Spleen (tissue), 11 donors: ENCODE measurements around the gene TMPO. TPM values are rescaled to one million over a fixed set of nuclear protein-coding genes. Genes with fewer than 3 reads are reported as not detected.

ENCODE experiments used
- DNase-seq: peaks from one replicate; pipeline ENCODE4 v3.0.0-alpha.2; 2020
- H3K27ac ChIP-seq, 8 donors: fragments of 200-600 bp; sonication (generic) in 7 of 8; 1 replicate in 4 of 8; 2 replicates in 4 of 8; pipeline versions ENCODE4 v1.5.0 to v1.8.0; 2016 to 2021; ENCODE audit warnings: inconsistent platforms in 4 of 8, mild to moderate bottlenecking in 4 of 8, moderate library complexity in 1 of 8
- H3K27me3 ChIP-seq, 7 donors: fragments of 200-600 bp; sonication (generic) in 6 of 7; replicated peaks in 1 of 7; 1 replicate in 4 of 7; 2 replicates in 3 of 7; pipeline versions ENCODE4 v1.5.0 to v1.8.0; 2016 to 2021; ENCODE audit warnings: inconsistent platforms in 3 of 7, mild to moderate bottlenecking in 1 of 7
- H3K36me3 ChIP-seq, 6 donors: fragments of 200-600 bp; sonication (generic) in 5 of 6; 1 replicate in 4 of 6; 2 replicates in 2 of 6; pipeline versions ENCODE4 v1.5.0 to v1.8.0; 2016 to 2021; ENCODE audit warnings: inconsistent platforms in 2 of 6
- H3K4me1 ChIP-seq, 6 donors: fragments of 200-600 bp; sonication (generic) in 5 of 6; 1 replicate in 3 of 6; 2 replicates in 3 of 6; pipeline versions ENCODE4 v1.5.0 to v1.8.0; 2016 to 2021; ENCODE audit warnings: inconsistent platforms in 3 of 6
- H3K4me3 ChIP-seq, 8 donors: fragments of 200-600 bp; sonication (generic) in 7 of 8; 1 replicate in 4 of 8; 2 replicates in 4 of 8; pipeline versions ENCODE4 v1.5.0 to v1.8.0; 2016 to 2021; ENCODE audit warnings: inconsistent platforms in 4 of 8, mild to moderate bottlenecking in 4 of 8, moderate library complexity in 2 of 8
- H3K9me3 ChIP-seq, 8 donors: fragments of 200-600 bp; sonication (generic) in 7 of 8; 1 replicate in 4 of 8; 2 replicates in 4 of 8; pipeline versions ENCODE4 v1.5.0 to v1.8.0; 2016 to 2021; ENCODE audit warnings: inconsistent platforms in 4 of 8
- CTCF ChIP-seq, 11 experiments: fragments of 200-600 bp in 7 of 11; fragments of 450-650 bp in 4 of 11; sonication (generic) in 4 of 11; IDR thresholded peaks in 8 of 11; conservative IDR thresholded peaks in 3 of 11; 1 replicate in 7 of 11; 2 replicates in 4 of 11; pipeline versions ENCODE4 v1.4.0 to v1.8.0; 2016 to 2021; ENCODE audit warnings: antibody characterized with exemption in 11 of 11, inconsistent platforms in 4 of 11, mild to moderate bottlenecking in 1 of 11
- POLR2A ChIP-seq, 3 donors: fragments of 450-650 bp; IDR thresholded peaks; one replicate each; pipeline ENCODE4 v1.5.1; 2017; ENCODE audit warnings: antibody characterized with exemption in 3 of 3, mild to moderate bottlenecking in 1 of 3
- POLR2AphosphoS5 ChIP-seq, 3 donors: sonication (generic); formaldehyde crosslinking; IDR thresholded peaks; one replicate each; pipeline ENCODE4 v1.5.1; 2017; ENCODE audit warnings: antibody characterized with exemption in 3 of 3
- WGBS, 5 donors: extraction: QIAGEN DNeasy Blood & Tissue Kit in 3 of 5; methylation state at CpG; one replicate each; pipeline versions ENCODE4 v1.1.5 to v1.1.7; 2013 to 2018; 5-methylcytosine and 5-hydroxymethylcytosine counted together
- intact Hi-C: fragments of 100-400 bp; cut with DNase I; formaldehyde crosslinking; loops from one replicate; pipeline ENCODE4 v1.15.0; 2023; ENCODE audit warnings: low total_unique reads
- polyA plus RNA-seq, 3 donors: library from polyadenylated mRNA; stranded (reverse); fragments of 200-250 nt; gene quantifications; one replicate each; pipeline ENCODE4 v1.2.1, GENCODE V29; 2013
- total RNA-seq, 7 donors: library from RNA; depleted of rRNA in 3 of 7; stranded (reverse); fragments of >200 nt in 3 of 7; fragmentation: NEBNext Ultra II Directional in 4 of 7; extraction: Animal tissue kit (Norgen Biotek cat#: 25700) in 4 of 7; gene quantifications; one replicate each; pipeline versions ENCODE4 v1.1.0 to v1.2.1, GENCODE V29; 2016 to 2021
- donor health status: healthy with polysubstance abuse.
- donor health status: DM: no; HTN: no; CAD: no; lungs with moderate emphysema.
- donor health status: DM: no; HTN: no; CAD: no.
- donor health status: Bipolar disorder and iron deficiency.
- donor health status: healthy.
- donor health status: DM: no; HTN: no; CAD: no.
- donor health status: DM: yes; HTN: yes; CAD: no.

TMPO gene
- total and polyA plus RNA-seq, 10 donors, result 31.6 to 150 (median 89.8) TPM

DNA sequence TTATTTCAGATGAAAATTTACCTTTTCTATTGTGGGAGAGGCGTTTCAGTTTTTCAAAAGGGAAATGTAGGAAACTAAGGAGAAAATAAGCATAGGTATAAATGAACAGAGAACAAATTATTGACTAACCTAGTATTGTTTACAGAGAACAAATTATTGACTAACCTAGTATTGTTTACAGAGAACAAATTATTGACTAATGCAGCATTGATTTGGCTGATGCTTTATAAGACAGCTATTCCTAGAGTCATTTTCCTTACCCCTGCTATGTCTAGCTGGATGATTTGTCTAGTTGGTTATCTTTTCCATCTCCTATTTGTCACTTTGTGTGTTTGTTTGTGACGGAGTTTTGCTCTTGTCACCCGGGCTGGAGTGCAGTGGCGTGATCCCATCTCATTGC is 22.6 kb downstream of the TMPO start:
- 92 to 99% (median 94%) methylated on average over 4 of the region's 4 CpGs for WGBS, 5 donors
- Histone ChIP-seq H3K9me3 (no peaks in the 10 kb centered on the region), H3K27ac (no peak overlapping the region), H3K27me3 (no peaks in the 10 kb centered on the region), H3K36me3 (peaks cover 0 to 100% (median 65%) of the 10 kb centered on the region in 6 donors), H3K4me3 (no peak overlapping the region), H3K4me1 (peaks cover 0 to under 1% (median 0%) of the 10 kb centered on the region in 6 donors)
- intact Hi-C loops, result no loop called here
- TF ChIP-seq CTCF (IDR thresholded peaks at IDR 0.05 in 8 of 11, conservative IDR thresholded peaks at IDR 0.05 in 3 of 11), result no peak
- TF ChIP-seq POLR2A (IDR thresholded peaks at IDR 0.05), result no peak
- TF ChIP-seq POLR2AphosphoS5 (IDR thresholded peaks at IDR 0.05), result no peak
- no peak for DNase-seq

DNA sequence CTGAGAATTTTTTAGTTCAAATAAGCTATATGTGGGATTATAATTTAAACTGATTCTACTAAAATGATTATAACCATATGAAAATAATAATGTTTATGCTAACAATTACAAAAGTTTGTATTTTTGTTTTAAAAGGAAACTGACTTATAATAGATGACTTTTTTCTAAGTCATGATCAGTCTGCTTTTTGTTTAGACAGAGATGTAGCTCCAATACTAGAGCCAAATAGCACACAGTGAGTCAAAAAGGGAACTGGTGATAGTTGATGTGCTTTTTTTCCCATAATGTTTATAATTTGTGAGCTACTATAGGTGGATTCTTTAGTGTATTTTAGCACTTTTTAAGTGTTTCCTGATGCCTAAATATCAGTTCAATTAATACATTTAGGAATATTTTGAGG is 28.3 kb downstream of the TMPO start:
- H3K4me1 ChIP-seq, result no peaks in the 10 kb centered on the region
- DNase-seq, result no peak
- no peaks in the 10 kb centered on the region for H3K9me3 ChIP-seq
- no peak overlapping the region for H3K4me3 ChIP-seq
- H3K27ac ChIP-seq, result no peak overlapping the region
- H3K36me3 ChIP-seq, result peaks cover 3 to 100% (median 59%) of the 10 kb centered on the region in 6 donors
- intact Hi-C loops, result no loop called here
- TF ChIP-seq POLR2A (IDR thresholded peaks at IDR 0.05) (no peak), CTCF (IDR thresholded peaks at IDR 0.05 in 8 of 11, conservative IDR thresholded peaks at IDR 0.05 in 3 of 11) (no peak), POLR2AphosphoS5 (IDR thresholded peaks at IDR 0.05) (no peak)
- no peaks in the 10 kb centered on the region for H3K27me3 ChIP-seq

DNA sequence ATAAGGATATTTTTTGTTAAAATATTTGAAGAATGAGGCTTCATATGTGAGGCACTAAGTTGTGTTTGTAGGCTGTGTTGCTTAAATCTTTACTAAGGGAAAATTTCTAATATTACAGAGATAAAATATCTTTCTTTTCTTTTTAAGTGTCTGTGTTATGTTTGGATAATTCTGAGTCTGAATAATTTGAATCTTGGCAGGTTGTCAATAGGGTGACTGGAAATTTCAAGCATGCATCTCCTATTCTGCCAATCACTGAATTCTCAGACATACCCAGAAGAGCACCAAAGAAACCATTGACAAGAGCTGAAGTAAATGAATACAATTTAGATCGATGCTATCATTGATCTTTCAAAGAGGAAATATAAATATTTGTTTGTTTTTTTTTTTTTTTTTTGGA is 29.4 kb downstream of the TMPO start:
- no peaks in the 10 kb centered on the region for H3K27me3 ChIP-seq
- whole genome bisulfite sequencing, 5 donors, result 92 to 100% (median 95%) methylated on average over 1 of the region's 1 CpG
- H3K36me3 ChIP-seq, result peaks cover 3 to 100% (median 57%) of the 10 kb centered on the region in 6 donors
- H3K4me3 ChIP-seq, result no peak overlapping the region
- H3K4me1 ChIP-seq, result no peaks in the 10 kb centered on the region
- H3K9me3 ChIP-seq, result no peaks in the 10 kb centered on the region
- TF ChIP-seq POLR2A (IDR thresholded peaks at IDR 0.05) (no peak), POLR2AphosphoS5 (IDR thresholded peaks at IDR 0.05) (no peak), CTCF (IDR thresholded peaks at IDR 0.05 in 8 of 11, conservative IDR thresholded peaks at IDR 0.05 in 3 of 11) (no peak)
- intact Hi-C loops, result no loop called here
- no peak overlapping the region for H3K27ac ChIP-seq
- DNase-seq, result no peak

- Histone ChIP-seq H3K4me1 (no peaks in the 10 kb centered on the region), H3K27ac (no peak overlapping the region), H3K9me3 (no peaks in the 10 kb centered on the region), H3K36me3 (peaks cover 3 to 81% (median 45%) of the 10 kb centered on the region in 6 donors), H3K4me3 (no peak overlapping the region), H3K27me3 (no peaks in the 10 kb centered on the region)
- TF ChIP-seq CTCF (IDR thresholded peaks at IDR 0.05 in 8 of 11, conservative IDR thresholded peaks at IDR 0.05 in 3 of 11) (no peak), POLR2AphosphoS5 (IDR thresholded peaks at IDR 0.05) (no peak), POLR2A (IDR thresholded peaks at IDR 0.05) (no peak)
- DNase-seq, result no peak
- 76 to 94% (median 86%) methylated on average over 5 of the region's 5 CpGs for WGBS, 5 donors
- intact Hi-C loops, result loop anchor here (10.0 kb wide), 1 partner anchor 455 kb away; no protein-coding TSS in a partner anchor
Observed at GRCh38 chr12:98549371-98550110, 34.2 kb downstream of the TMPO start.
